ENCODE results near the gene FBXO11.
"Not testable (repeated sequence)": the region's sequence is repeated elsewhere in the genome, so short reads cannot be mapped to it uniquely, and the experiment has no call there.

Gene FBXO11

DNA sequence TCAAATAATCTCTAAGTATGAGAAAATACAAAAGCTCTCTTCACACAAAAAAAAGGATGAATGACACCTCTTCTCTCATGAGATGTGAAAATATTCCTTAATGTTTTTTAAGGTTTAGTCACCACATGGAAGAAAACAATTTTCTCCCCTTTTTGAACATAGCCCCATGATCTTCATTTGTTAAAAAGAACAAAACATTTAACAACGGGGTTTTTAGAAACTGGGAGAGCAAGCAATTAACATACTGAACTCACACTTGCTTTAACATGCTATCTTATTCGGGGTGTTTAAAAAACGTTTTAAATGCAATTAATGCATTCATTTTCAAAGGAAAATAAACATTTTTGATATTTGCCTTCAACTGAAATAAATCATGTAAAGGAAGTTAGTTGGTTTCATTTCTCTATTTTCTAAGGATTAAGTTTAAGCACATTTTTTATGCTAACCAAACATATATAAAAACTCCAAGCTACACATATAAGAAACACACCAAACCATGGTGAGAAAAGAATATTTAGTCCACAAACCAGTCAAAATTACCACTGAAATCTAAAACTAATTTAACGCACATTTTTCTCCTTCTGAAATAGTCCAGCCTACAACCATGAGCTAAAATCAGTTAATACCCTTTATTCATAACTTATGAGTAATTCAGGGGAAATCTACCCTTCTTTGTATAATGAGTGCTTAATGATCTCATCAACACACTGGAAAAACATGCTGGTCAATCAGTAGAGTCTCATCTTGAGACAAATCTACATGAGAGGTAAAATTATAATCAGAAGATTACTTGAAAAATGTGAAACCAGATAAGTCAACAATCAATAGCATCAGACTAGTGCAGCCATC lies 8.2 kb downstream of the FBXO11 start:
- no peak for DNase-seq

DNA sequence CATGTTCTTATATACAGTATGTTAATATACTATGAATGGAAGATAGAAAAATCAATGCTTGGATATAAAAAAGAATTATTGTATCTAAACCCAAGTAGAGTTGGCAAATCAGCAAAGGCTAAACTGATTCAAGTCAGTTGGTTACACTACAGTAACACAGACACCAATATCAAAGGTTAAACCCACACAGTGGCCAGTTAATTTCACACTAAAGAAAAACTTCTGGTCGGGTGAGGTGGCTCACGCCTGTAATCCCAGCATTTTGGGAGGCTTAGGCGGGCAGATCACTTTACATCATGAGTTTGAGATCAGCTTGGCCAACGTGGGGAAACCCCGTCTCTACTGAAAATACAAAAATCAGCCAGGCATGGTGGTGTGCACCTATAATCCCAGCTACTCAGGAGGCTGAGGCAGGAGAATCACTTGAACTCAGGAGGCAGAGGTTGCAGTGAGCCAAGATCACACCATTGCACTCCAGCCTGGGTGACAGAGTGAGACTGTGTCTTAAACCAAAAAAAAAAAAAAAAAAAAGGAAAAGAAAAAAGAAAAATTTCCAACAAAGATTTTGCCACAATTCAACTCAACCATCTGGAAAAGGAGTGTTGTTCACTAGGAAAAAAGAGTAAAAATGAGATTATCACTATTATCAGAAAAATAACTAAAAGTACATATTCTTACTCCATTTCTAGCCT lies 9.0 kb downstream of the FBXO11 start:
- not testable (repeated sequence) for DNase-seq

DNA sequence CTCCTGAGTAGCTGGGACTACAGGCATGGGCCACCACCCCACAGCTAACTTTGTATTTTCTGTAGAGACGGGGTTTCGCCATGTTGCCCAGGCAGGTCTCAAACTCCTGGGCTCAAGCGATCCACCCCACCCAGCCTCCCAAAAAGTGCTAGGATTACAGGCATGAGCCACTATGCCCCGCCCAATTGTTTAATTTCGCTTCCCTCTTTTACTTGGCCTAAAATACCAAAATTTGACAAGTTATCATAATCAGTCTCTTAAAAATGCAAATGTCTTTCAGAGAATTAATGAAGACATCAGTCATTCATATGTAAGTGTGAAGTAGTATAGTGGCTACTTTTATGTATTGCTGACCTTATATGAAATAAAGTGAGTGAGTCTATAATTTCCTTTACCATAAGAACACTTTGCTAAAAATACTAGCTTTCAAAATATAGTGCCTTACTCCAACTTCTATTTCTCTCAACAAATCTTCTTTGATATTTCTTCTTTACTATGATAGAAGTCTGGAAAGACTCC lies 9.8 kb downstream of the FBXO11 start:
- DNase-seq = no peak

DNA sequence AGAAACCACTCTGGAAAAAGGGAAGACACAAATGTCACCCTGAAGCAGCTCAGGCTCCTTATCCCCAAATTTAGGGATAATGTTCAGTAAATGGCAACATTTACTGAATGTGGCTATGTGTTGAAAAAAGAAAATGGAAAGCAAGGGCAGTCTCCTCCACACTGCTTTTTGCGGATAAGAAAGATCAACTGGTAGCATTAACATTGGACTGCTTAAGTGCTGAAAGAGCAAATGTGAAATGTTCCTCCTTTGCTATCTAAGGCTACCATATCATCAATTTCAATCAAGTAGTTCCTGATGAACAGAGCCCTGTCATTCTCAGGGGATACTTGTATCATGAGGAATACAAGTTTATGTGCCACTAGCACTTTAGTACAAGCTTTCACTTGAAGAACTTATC lies 12.5 kb downstream of the FBXO11 start:
- peak; percentile 28 for DNase-seq

- DNase-seq = no peak
Measured at GRCh38 chr2:47892338-47892730, 14.0 kb downstream of the FBXO11 start.

- peak; percentile 30 for DNase-seq
Measured at GRCh38 chr2:47891369-47892337, 14.6 kb downstream of the FBXO11 start.

DNA sequence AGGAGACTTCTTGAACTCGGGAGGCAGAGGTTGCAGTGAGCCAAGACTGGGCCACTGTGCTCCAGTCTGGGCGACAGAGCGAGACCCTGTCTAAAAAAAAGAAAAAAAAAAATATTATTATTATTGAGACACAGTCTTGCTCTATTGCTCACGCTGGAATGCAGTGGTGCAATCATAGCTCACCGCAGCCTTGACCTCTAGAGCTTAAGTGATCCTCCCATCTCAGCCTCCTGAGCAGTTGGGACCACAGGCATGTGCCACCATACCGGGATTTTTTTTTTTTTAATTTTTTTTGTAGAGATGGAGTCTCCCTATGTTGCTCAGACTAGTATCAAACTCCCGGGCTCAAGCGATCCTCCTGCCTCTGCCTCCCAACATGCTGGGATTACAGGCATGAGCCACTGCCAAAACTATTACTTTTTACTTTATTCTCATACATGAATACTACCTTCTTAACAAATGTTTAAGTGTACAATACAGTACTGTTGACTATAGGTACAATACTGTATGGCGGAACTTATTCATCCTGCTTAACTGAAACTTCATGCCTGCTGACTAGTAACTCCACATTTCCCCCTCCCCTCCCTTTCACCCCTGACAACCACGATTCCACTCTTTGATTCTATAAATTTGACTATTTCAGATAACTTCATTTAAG lies 15.5 kb downstream of the FBXO11 start:
- no peak for DNase-seq

DNA sequence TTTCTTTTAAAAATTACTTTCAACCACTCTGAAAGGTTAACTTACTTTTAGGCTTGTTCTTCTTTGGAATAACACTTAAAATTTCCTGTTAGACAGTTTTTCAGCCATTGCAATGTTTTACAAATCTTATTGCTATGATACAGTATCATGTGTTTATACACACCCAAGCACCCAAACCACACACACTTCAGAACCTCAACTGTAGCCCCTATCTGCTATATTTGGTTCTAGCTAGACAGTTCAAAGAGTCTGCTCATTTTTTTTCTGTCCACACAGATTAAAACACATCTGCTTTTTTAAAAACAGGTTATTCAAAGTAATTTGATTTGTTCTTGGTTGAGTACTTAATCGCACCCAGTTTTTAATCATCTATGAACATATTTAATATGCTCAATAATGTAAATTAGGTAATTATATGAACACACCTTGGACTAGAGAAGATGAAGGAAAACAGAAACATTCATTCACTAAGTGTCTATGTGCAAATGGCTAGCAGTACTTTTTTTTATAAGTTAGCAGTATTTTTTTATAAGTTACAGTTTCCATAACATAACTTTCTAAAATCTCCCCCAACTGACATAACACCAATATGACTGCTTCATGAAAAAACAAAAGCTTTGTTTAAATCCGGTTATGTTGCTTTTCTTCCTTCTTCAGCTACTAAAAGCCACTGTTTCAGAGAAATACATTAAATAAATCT lies 17.6 kb downstream of the FBXO11 start:
- DNase-seq = peak; percentile 76

DNA sequence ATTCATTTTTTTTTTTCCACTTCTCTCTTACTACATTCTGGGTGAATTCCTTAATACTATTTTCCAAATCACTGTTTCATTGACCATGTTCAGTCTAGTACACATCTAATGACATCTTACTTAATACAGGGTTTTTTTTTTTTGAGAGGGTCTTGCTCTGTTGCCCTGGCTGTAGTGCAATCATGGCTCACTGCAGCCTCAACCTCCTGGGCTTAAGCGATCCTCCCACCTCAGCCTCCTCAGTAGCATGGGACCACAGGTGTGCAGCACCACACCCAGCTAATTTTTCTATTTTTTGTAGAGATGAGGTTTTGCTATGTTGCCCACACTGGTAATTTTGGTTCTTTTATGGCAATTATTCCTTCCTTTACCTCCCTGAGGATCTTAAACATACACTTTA lies 29.4 kb downstream of the FBXO11 start:
- DNase-seq = no peak

- DNase-seq = no peak
Measured at GRCh38 chr2:47872941-47873340, 33.4 kb downstream of the FBXO11 start.

DNA sequence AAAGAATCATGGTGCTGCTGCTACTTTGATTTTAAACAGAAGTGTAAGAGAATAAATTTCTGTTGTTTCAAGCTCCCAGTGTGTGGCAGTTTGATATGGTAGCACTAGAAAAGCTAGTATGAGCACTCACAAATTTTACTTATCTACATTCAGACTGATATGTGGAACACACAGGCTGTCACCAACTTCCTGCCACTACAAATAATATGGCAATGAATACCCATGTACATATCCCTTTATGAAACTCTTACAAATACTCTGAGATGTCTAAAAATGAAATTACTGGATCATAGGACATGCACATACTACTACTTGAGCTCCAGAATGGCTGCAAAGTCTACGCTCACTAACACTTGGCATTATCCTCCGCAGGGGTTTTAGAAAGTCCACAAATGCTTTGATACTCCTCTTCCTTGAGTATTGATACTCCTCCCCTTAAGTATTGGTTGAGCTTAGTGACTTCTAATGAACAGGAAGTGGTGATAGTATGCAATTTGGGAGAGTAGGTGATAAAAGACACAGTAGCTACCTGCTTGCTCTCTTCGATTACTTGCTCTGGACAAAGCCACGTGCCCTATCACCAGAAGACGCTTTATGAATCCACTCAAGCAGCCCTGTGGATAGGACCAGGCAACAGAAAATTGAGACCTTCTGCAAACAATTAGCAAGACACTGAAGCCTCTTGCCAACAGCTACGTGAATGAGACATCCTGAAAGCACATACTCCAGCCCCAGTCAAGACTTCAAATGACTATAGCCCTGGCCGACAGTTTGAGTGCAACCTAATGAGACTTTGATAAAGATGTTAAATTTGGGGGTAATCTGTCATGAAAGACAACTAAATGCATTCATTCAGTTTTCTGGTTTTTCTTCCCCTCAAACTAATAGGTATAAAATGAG lies 35.4 kb downstream of the FBXO11 start:
- DNase-seq = peak; percentile 61

GRCh38 chr2:47869859-47870595 lies 36.3 kb downstream of the FBXO11 start:
- no peak for DNase-seq

GRCh38 chr2:47868611-47869352 lies 37.5 kb downstream of the FBXO11 start:
- DNase-seq = no peak

GRCh38 chr2:47867205-47867604 lies 39.1 kb downstream of the FBXO11 start:
- peak; percentile 80 for DNase-seq

DNA sequence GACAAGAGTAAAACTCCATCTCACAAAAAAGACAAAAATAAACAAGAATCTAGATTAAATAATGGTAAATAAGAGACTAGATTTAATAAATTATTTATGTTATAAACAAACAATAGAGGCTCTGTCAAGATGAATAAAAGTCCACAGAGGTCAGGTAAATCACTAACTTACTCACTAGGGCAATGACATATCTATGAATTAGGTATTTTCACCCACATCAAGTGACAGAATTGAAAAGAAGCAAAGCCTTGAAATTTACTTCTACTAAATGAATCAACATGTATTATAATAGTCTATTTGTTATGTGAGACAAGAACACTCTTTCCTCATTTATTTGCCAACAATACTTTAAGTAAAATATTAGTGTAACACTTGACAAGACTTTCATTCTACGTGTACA lies 41.7 kb downstream of the FBXO11 start:
- DNase-seq = no peak

DNA sequence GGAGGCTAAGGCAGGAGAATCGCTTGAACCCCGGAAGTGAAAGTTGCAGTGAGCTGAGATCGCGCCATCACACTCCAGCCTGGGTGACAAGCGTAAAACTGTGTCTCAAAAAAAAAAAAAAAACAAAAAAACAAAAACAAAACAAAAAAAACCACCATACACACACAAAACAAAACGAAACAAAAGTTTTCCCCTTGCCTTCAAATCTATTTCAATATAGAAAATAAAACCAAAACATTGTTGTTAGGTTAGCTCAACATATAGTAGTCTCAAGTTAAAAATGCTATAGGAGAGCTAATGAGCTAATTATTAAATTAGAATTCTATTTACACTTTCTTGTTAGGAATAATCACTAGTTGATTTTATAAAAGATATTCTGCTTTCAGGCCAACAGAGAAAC lies 43.3 kb downstream of the FBXO11 start:
- DNase-seq = no peak

- not testable (repeated sequence) for DNase-seq
Measured at GRCh38 chr2:47853067-47853777, 53.1 kb downstream of the FBXO11 start.

DNA sequence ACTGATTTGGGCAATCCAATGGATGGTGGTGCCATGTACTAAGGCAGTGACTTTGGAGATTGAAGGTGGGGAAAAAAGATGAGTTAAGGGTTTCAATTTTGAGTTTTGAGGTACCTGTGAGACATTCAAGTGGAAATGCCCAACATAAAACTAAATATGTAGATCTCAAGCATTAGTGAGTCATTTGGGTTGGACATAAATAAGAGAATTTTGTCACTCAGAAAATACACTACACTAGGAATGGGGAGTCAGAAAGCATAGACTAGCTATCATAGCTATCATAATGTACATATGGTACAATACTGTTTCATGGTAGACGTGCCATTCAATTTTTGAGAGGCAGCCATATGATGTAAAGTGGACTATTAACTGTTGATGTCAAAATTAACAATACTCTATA lies 56.1 kb downstream of the FBXO11 start:
- DNase-seq = no peak

Data from hematopoietic multipotent progenitor cell treated with erythropoietin and hydrocortisone succinate and interleukin-3 and kit ligand, for 4 days (in vitro differentiated cells).